Activated naive CD4-positive, alpha-beta T cell treated with anti-CD3 and anti-CD28 coated beads, Interleukin-2, amount 50 U/mL, for 72 hours (primary cell): ENCODE measurements around the gene USH2A. TPM values are rescaled to one million over a fixed set of nuclear protein-coding genes. Genes with fewer than 3 reads are reported as not detected.

Experiments
- ATAC-seq, 2 donors: fragments of 150-1000 bp; cut with Tn5 transposase; 2 replicates each; pipeline ENCODE4 v1.10.0; 2021; ENCODE audit warnings: mild to moderate bottlenecking in 2 of 2, moderate library complexity in 2 of 2
- DNase-seq, 2 donors: peaks; one replicate each; pipeline ENCODE4 v3.0.0; 2021 to 2022; ENCODE audit warnings: low spot score in 2 of 2
- H3K27ac Mint-ChIP-seq, 2 donors: one replicate each; pipeline ENCODE4 v1.8.0; 2022; ENCODE audit warnings: mild to moderate bottlenecking in 2 of 2, mixed read lengths in 2 of 2
- H3K36me3 Mint-ChIP-seq, 2 donors: one replicate each; pipeline ENCODE4 v1.8.0; 2022; ENCODE audit warnings: mixed read lengths in 2 of 2
- H3K9me3 Mint-ChIP-seq, 2 donors: one replicate each; pipeline ENCODE4 v1.8.0; 2022; ENCODE audit warnings: mixed read lengths in 2 of 2
- total RNA-seq, 2 donors: library from RNA; stranded (reverse); gene quantifications; one replicate each; pipeline ENCODE4 v1.2.3, GENCODE V29; 2022

Gene USH2A, protein sequence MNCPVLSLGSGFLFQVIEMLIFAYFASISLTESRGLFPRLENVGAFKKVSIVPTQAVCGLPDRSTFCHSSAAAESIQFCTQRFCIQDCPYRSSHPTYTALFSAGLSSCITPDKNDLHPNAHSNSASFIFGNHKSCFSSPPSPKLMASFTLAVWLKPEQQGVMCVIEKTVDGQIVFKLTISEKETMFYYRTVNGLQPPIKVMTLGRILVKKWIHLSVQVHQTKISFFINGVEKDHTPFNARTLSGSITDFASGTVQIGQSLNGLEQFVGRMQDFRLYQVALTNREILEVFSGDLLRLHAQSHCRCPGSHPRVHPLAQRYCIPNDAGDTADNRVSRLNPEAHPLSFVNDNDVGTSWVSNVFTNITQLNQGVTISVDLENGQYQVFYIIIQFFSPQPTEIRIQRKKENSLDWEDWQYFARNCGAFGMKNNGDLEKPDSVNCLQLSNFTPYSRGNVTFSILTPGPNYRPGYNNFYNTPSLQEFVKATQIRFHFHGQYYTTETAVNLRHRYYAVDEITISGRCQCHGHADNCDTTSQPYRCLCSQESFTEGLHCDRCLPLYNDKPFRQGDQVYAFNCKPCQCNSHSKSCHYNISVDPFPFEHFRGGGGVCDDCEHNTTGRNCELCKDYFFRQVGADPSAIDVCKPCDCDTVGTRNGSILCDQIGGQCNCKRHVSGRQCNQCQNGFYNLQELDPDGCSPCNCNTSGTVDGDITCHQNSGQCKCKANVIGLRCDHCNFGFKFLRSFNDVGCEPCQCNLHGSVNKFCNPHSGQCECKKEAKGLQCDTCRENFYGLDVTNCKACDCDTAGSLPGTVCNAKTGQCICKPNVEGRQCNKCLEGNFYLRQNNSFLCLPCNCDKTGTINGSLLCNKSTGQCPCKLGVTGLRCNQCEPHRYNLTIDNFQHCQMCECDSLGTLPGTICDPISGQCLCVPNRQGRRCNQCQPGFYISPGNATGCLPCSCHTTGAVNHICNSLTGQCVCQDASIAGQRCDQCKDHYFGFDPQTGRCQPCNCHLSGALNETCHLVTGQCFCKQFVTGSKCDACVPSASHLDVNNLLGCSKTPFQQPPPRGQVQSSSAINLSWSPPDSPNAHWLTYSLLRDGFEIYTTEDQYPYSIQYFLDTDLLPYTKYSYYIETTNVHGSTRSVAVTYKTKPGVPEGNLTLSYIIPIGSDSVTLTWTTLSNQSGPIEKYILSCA (N-terminal part only)
- total RNA-seq, result not detected

DNA sequence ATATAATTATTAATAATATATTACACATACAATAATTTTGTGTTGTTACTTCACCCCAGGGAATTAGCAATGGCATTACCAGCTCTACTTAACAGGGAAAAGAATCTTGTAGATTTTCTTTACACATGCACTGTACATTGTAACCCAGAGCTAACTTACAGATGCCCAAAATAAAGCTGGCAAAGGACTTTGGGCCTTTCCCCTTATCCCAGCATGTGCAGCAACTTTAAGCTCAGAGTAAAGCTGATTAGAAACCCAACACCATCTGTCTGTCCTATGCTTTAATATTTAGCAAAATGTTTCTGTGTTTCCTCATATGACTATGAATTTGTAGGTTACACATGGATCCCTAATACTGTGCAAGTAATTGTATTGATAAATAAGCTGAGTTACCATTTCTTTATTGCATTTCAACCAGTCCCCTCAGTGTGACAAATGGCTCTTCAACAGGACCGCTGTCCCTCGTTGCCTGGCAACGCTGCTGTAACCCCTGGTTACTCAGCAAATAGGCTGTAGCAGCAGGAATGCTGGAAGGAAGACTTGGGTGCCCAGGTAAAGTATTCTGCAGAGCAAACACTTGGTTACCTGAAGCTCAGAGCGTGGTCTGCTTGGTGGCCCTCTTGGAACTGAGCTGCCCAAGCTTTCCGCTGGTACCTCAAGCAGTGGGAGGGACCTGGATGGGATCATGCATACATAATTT lies at the start of gene USH2A:
TSS of gene USH2A (minus strand) at position 628 of the 700 bp plus-strand sequence. CDS start 1,112 bp downstream, outside the sequence.
- no peak for DNase-seq
- Mint-ChIP-seq H3K9me3 (peaks cover 0 to 5% of the 10 kb centered on the region in 2 donors), H3K27ac (no peak within 1 kb of the TSS), H3K36me3 (no peaks in the 10 kb centered on the region)
- no peak for ATAC-seq

DNA sequence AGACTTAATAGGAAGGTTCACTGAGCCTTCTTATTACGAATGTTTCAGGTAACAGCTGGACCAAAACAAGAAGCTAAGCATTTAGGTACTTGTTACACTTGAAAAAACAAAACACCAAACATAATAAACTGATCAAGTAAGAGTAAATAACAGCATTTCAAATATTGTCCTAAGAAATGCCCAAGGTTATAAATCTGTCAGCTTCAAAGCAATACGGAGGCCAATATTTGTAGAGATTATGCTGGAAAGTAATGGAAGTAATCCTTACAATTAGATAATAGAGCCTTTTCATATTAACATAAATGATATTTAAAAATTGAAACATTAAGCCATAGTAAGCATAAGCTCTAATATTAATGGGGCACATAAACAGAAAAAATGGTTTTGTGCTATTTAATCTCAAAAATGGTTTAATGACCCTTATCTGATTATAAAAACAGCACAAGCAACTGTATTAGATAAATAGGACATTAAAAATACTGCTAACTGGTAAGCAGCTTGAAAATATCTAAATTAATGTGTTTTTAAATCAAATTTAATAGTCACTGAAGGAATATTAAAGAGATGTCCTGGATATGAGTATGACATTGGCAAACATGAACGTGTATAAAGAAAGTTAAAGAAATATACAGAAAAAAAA lies 43.0 kb upstream of the USH2A start:
- Mint-ChIP-seq H3K27ac (no peak overlapping the region), H3K9me3 (peaks cover 6 to 18% of the 10 kb centered on the region in 2 donors), H3K36me3 (no peaks in the 10 kb centered on the region)
- ATAC-seq (no peak), DNase-seq (no peak)

DNA sequence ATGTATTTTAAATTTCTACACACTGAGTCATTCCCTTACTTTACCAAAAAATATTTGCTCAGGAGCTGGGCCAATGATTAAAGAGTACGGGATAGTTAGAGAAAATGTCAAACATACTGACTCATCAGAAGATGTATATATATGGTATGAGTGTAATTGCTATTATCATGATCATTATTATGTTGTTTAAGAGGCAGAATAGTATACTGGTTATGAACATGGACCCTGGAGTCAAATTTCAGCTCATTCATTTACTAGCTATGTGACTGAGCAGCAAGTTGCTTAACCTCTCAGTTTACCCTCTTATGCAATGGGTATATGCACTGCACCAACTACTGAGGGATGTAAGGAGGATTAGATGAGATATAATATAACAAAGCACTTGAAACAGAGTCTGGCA lies 41.2 kb upstream of the USH2A start:
- Mint-ChIP-seq H3K36me3 (no peaks in the 10 kb centered on the region), H3K9me3 (peaks cover 10 to 26% of the 10 kb centered on the region in 2 donors), H3K27ac (no peak overlapping the region)
- no peak for ATAC-seq
- no peak for DNase-seq

DNA sequence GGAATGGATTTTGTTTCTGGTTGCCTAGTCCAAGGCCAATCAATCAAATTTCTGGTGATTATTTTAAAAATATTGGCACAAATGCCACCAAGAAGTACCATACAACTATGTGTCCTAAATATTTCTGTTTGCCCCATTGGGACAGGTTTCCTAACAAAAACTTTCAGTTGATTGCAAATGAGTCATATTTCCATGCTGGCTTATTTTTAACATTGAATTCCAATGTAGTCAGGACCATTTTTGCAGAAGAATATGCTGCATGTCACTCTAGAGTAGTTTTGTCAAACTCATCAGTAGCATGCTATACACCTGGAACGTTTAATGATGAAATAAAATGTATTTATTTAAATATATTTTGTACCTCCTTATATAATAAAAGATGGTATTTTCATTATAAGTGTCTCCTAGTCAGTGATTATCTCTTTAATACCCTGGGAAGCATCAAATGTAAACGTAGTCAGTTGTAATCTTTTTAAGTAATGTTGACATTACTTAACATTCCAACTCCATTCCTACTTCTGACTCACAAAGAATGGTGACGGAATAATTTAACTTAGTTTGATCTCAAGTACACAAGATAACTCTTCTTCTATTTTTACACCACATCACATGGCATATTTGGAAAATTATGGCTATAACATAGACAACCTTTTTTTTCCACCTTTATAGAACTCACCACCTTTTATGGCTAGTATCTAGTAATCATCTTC lies 39.0 kb upstream of the USH2A start:
- no peaks in the 10 kb centered on the region for H3K36me3 Mint-ChIP-seq
- no peak for ATAC-seq
- no peak overlapping the region for H3K27ac Mint-ChIP-seq
- DNase-seq, result no peak
- peaks cover 6 to 24% of the 10 kb centered on the region in 2 donors for H3K9me3 Mint-ChIP-seq

DNA sequence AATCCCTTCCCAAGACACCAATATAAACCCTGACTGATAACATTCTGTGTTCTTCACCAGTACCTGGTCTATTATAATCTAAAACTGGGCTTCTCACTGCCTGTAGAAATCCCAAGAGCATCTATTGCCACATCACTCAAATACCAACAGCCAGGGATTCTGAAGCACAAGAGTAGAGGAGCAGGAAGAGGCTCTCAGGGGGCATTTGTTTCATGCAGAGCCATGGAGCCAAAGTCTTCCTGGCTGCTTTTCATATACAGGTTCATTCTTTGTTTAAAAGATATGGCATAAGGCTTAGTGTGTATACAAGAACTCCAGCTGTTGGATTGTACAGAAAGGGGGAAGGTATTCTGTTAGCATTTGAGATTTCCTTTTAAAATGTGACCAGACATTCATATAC lies 38.2 kb upstream of the USH2A start:
- no peak for ATAC-seq
- no peaks in the 10 kb centered on the region for H3K36me3 Mint-ChIP-seq
- peaks cover 4 to 21% of the 10 kb centered on the region in 2 donors for H3K9me3 Mint-ChIP-seq
- DNase-seq, result no peak
- H3K27ac Mint-ChIP-seq, result no peak overlapping the region

DNA sequence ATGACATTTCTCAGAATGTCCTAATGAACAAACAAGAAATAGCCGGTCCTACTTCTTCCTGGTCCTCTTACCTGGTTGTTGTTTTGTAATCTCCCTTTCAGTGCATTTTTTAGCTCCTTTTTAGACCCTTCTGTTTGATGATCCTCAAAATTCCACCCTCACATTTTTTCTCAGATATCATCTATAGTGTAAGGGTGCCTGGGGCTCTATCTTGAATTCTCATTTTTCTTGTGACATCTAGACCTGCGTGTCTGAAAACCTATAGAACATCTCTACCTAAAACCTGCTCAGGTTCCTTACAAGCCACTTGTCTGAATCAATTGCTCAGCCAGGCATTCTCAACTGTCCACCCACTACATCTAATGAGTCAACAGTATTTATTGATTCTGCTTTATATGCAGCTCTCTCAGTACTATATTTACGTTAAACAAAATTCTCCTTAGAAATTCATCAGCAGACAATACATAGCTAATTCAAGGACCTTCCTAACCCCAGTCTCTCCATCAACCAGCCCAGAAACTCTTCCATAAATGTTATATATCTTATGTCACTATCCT lies 36.5 kb upstream of the USH2A start:
- H3K9me3 Mint-ChIP-seq, result peaks cover 7 to 20% of the 10 kb centered on the region in 2 donors
- ATAC-seq, result no peak
- H3K27ac Mint-ChIP-seq, result no peak overlapping the region
- no peaks in the 10 kb centered on the region for H3K36me3 Mint-ChIP-seq
- no peak for DNase-seq

DNA sequence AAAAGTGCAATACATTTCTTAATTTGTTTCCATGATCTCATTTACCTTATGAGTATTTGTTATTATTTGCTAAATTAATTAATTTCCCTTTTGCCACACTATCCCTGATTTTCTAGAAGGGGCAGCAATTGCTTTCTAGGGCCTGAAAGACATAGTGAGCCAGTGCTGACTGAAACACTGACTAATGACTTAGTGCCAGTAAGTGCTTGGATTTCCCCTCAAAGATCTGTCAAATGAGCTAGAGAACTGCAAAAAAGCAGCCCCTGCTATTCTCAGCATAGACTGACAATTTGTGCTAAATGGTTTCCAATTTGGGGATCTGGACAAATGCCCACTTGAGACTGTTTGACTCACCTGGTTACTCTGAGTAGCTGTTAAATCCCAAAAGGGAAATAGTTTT lies 35.6 kb upstream of the USH2A start:
- ATAC-seq (no peak), DNase-seq (no peak)
- Mint-ChIP-seq H3K9me3 (peaks cover 13 to 20% of the 10 kb centered on the region in 2 donors), H3K36me3 (no peaks in the 10 kb centered on the region), H3K27ac (no peak overlapping the region)

DNA sequence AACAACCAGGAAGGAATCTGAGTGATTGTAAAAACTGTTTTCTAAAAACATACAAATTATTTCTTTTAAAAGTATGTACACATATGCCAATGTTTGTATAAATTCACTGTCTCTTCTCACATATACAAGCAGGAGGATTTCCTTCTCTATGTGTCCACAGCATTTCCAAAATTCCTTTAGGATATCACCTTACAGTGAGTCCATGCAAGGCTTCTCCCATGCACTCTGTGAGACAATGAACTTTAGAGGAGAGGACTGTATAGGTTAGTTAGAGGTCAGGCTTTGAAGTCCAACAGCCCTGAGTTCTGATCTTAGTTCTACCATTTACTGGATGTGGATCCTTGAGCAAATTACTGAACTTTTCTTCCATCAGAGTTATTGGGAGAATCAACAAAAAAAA lies 34.1 kb upstream of the USH2A start:
- H3K36me3 Mint-ChIP-seq, result no peaks in the 10 kb centered on the region
- ATAC-seq, result no peak
- no peak overlapping the region for H3K27ac Mint-ChIP-seq
- H3K9me3 Mint-ChIP-seq, result peaks cover 14 to 18% of the 10 kb centered on the region in 2 donors
- no peak for DNase-seq

DNA sequence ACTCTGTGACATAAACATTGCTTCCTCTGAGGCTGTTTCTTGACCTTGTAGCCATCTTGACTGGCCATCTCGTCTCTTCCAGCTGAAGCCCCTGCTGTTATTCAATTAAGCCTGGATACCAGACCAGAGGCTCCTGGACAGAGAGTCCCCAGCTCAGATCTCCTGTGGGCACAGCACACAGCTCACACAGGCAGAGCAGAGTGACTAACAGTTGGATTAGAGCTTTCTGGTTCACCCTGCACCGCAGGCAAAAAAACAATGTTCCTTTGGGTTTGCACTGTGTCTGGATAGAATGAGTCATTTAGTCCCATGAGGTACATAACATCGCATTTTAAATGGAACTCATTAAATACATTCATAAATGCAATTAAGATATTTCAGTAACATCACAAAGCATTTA lies 33.4 kb upstream of the USH2A start:
- Mint-ChIP-seq H3K36me3 (no peaks in the 10 kb centered on the region), H3K27ac (no peak overlapping the region), H3K9me3 (peaks cover 14 to 22% of the 10 kb centered on the region in 2 donors)
- ATAC-seq, result no peak
- DNase-seq, result no peak

DNA sequence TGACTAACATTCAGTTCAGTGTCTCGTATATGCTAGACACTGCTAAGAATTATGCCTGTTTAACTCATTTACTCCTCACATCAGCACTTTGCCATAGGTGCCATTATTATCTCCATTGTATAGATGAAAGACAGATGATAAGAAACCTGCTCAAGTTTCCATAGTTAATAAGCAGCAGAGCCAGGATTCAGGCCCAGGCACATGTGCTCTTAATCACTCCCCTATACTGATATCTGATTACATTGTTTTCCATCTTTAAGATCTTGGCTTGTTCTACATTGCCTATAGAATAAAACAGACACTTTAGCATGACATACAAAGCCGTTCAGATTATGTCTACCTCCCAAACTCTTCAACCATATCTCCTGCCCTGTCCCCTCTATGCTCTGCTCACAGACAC lies 30.5 kb upstream of the USH2A start:
- DNase-seq, result no peak
- ATAC-seq, result no peak
- no peaks in the 10 kb centered on the region for H3K36me3 Mint-ChIP-seq
- peaks cover 16 to 28% of the 10 kb centered on the region in 2 donors for H3K9me3 Mint-ChIP-seq
- no peak overlapping the region for H3K27ac Mint-ChIP-seq

DNA sequence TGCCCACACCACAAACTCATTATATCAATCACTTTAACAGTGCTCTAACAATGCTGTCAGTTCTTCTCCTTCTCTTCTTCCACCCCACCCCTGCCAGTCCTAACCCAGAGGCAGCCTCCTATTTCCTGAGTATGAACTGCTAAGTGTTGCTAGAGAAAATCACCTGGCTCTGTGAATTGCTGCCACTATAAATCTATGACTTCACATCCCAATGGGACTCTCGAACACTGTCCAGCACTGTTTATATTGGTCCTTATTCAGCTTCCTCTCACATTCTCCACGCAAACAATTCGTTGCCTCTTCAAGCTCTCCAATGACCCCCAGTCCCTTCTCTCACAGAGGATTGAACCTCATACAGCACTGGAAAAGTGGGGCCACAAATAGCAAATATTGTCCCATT lies 27.0 kb upstream of the USH2A start:
- DNase-seq (no peak), ATAC-seq (no peak)
- Mint-ChIP-seq H3K27ac (no peak overlapping the region), H3K36me3 (no peaks in the 10 kb centered on the region), H3K9me3 (peaks cover 29 to 40% of the 10 kb centered on the region in 2 donors)

DNA sequence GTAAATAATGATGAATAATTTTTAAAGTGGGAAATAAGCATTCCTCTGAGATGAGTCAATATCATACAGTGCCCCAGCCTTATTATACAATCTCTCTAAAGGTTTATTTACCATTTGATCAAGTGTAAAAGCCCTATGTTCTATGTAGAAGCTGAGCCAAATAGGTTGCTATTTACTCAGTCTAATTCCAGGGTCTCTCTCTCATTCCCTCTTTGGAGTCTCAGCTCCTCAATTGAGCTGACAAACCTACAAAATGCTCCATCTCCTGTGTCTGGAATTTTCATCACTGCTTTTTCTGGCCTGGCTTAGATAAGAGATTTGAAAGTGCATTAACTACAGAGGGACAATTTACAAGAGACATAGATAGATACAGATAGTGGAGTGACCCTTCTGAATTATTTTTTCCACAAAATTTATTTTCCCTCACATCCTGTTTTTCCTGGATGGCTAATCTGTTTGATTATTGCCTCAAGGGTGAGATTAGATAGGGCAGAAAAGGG lies 24.8 kb upstream of the USH2A start:
- Mint-ChIP-seq H3K36me3 (no peaks in the 10 kb centered on the region), H3K27ac (no peak overlapping the region), H3K9me3 (peaks cover 26 to 28% of the 10 kb centered on the region in 2 donors)
- no peak for ATAC-seq
- DNase-seq, result no peak

DNA sequence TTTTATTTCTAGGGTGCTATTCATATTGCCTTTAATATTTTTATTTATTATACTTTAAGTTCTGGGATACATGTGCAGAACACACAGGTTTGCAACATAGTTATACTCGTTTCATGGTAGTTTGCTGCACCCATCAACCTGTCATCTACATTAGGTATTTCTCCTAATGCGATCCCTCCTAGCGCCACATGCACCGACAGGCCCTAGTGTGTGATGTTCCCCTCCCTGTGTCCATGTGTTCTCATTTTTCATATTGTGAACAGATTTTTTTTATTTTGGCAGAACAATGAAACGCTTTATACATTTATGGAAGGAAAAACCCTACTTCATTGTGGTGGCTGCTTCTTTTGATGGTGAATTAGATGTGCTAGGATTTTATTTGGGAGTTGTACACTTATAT lies 14.4 kb upstream of the USH2A start:
- ATAC-seq (no peak), DNase-seq (no peak)
- Mint-ChIP-seq H3K27ac (no peak overlapping the region), H3K36me3 (no peaks in the 10 kb centered on the region), H3K9me3 (peaks cover 0 to 4% of the 10 kb centered on the region in 2 donors)

DNA sequence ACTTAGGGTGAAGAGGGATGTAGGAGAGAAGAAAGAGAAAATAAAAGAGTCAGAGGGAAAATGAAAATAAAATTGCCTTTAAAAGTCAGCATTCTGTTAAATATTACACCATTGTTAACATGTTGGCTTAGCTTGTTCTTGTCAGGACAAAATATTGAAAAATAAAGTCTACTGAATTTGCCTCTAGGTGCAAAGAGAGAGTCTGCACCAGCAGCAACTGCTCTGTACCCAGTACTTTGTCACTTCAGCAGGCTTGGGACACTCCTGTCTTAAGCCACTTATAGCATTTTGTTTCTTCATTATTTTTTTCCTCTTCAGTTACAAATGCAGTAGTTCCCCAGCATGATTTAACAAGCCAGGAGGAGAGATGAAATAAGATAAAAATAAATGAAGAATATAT lies 11.0 kb upstream of the USH2A start:
- ATAC-seq, result no peak
- Mint-ChIP-seq H3K36me3 (no peaks in the 10 kb centered on the region), H3K9me3 (peaks cover 8 to 17% of the 10 kb centered on the region in 2 donors), H3K27ac (no peak overlapping the region)
- DNase-seq, result no peak

DNA sequence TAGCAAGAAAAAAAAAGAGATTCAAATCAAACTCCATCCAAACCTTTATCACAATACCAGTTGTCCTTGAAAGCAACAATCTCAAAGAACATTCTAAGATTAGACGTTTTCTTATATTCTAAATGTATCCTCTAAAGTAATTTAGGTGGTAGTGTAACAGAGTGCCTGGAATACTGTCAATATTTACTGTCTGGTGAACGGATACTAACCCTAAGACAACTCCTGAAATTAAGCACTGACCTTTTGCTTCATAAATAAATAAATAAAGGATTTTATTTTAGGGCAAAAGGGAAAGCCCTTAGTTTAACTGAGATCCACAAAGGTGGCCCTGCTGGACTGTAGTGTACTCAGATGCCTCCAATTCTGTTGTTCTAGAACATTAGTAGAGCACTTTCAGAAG lies 9.9 kb upstream of the USH2A start:
- no peak for DNase-seq
- Mint-ChIP-seq H3K36me3 (no peaks in the 10 kb centered on the region), H3K9me3 (peaks cover 8 to 14% of the 10 kb centered on the region in 2 donors), H3K27ac (no peak overlapping the region)
- ATAC-seq, result no peak
